ENCODE data around the gene MAST1. TPM values are rescaled to one million over a fixed set of nuclear protein-coding genes. Genes with fewer than 3 reads are reported as not detected.
A peak's percentile ranks its signal among the peaks of the same experiment; 100 is the strongest.

MAST1 gene
- 2.5 TPM for polyA plus RNA-seq (2013)

DNA sequence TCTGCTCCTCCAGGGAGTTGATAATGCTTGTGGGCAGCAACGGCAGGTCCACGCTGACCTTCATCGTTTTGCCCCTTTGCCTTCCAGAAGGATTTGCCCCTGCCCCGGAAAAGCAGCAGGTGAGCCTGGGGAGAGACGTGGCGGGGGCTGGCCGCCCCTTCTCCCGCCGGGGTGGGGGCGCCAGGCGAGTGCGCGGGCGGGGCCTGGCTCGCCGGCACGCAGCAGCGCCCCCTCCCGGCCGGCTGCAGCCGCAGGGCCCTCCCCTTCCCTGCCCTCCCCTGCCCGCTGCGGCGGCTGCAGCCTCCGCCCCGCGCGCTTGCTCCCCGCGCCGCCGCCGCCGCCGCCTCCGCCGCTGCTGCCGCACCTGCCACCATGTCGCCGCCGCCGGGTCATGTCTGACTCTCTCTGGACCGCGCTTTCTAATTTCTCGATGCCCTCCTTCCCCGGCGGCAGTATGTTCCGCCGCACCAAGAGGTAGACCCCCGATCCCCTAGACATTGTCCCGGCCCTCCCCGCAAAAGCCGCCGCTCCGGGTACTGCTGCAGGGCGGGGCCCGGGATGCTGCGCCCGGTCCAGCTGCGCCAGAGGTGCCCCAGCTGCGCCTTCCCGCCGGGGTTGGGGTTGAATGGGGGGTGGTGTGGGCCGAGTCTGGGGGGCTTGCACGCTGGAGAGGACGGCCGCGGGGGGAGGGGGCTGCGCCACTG, at the start of gene MAST1:
MAST1 (plus strand) TSS at position 334 of the 704 bp plus-strand sequence; CDS start at position 392, 58 bp downstream.
- peak; percentile 47 to 69 (median 60) for DNase-seq
- peaks cover 0 to 2% (median 0%) of the 10 kb centered on the region in 5 experiments for H3K9me3 ChIP-seq (ENCODE audit: control extremely low read depth in 1 of 5, control insufficient read depth in 4 of 5, insufficient read depth in 2 of 5, low read depth in 1 of 5, low read length in 4 of 5)
- CTCF ChIA-PET = interaction anchor here (0.6 to 2.7 kb wide), 3 partner anchors 9 to 44 kb away, joined by 3 to 13 read pairs (median 3); no protein-coding TSS in a partner anchor
- WGBS (ENCODE audit: insufficient coverage) = under 1% methylated on average over 44 of the region's 69 CpGs
- H3K36me3 ChIP-seq (ENCODE audit: control insufficient read depth in 4 of 4, insufficient read depth in 4 of 4, low read length in 3 of 4) = no peaks in the 10 kb centered on the region
- peaks cover 2 to 38% (median 25%) of the 10 kb centered on the region in 4 experiments for H3K4me1 ChIP-seq (ENCODE audit: control extremely low read depth in 1 of 4, control insufficient read depth in 4 of 4, insufficient read depth in 4 of 4, low read length in 3 of 4)
- H3K4me3 ChIP-seq (ENCODE audit: control insufficient read depth in 1 of 7, extremely low read depth in 1 of 7, insufficient read depth in 4 of 7, low read depth in 2 of 7, low read length in 6 of 7) = peak within 1 kb of the TSS in 5 of 7 experiments; percentile 31 to 72 (median 57)
- POLR2A ChIA-PET = no interaction called here
- H3K27ac ChIP-seq (ENCODE audit: insufficient read depth in 1 of 2, low read depth in 1 of 2, low read length in 2 of 2, poor library complexity in 1 of 2, severe bottlenecking in 2 of 2) = no peak within 1 kb of the TSS
- H3K27me3 ChIP-seq (replicated peaks in 2 of 5; ENCODE audit: control insufficient read depth in 4 of 5, insufficient read depth in 5 of 5, low read length in 4 of 5) = peaks cover 17 to 92% (median 42%) of the 10 kb centered on the region in 5 experiments

DNA sequence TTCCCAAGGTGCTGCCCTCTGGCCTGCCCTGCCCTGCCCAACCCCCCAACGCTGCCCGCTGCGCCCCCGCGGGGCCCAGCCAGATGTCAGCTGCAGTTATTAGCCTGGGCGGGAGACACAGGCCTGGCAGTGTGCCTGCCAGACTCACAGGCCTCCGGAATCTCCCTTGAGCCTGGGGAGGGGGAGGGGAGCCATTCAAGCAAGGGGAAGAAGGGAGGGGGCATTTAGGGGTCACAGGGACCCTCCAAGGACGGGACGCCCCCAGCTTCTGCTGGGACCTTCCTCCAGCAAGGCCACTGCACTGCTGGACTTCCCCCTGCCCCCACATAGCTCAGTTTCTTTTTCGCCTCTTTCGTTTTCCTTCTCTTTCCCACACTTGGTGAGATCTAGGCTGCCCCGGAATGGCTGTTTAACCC, 49.6 kb upstream of the MAST1 start:
- peak in 2 of 3 donors; percentile 84 to 87 for DNase-seq
- Histone ChIP-seq H3K27ac (ENCODE audit: insufficient read depth in 1 of 2, low read depth in 1 of 2, low read length in 2 of 2, poor library complexity in 1 of 2, severe bottlenecking in 2 of 2) (peak overlapping the region; percentile 79 to 96), H3K4me1 (ENCODE audit: control extremely low read depth in 1 of 4, control insufficient read depth in 4 of 4, insufficient read depth in 4 of 4, low read length in 3 of 4) (peaks cover 26 to 78% (median 69%) of the 10 kb centered on the region in 4 experiments), H3K4me3 (ENCODE audit: control insufficient read depth in 1 of 7, extremely low read depth in 1 of 7, insufficient read depth in 4 of 7, low read depth in 2 of 7, low read length in 6 of 7) (peak overlapping the region in 6 of 7 experiments; percentile 54 to 99 (median 82)), H3K9me3 (ENCODE audit: control extremely low read depth in 1 of 5, control insufficient read depth in 4 of 5, insufficient read depth in 2 of 5, low read depth in 1 of 5, low read length in 4 of 5) (no peaks in the 10 kb centered on the region), H3K36me3 (ENCODE audit: control insufficient read depth in 4 of 4, insufficient read depth in 4 of 4, low read length in 3 of 4) (no peaks in the 10 kb centered on the region), H3K27me3 (replicated peaks in 2 of 5; ENCODE audit: control insufficient read depth in 4 of 5, insufficient read depth in 5 of 5, low read length in 4 of 5) (no peaks in the 10 kb centered on the region)
- ChIA-PET CTCF (interaction anchor here (1.1 to 3.5 kb wide), 3 partner anchors 8 to 23 kb away, joined by 3 to 47 read pairs (median 10); no protein-coding TSS in a partner anchor), POLR2A (interaction anchor here (0.6 to 12.0 kb wide), 3 partner anchors 13 to 366 kb away, joined by 3 to 198 read pairs (median 4); partner anchors contain the start of gene HOOK2)
- 0% methylated on average over 5 of the region's 12 CpGs for WGBS (ENCODE audit: insufficient coverage)

DNA sequence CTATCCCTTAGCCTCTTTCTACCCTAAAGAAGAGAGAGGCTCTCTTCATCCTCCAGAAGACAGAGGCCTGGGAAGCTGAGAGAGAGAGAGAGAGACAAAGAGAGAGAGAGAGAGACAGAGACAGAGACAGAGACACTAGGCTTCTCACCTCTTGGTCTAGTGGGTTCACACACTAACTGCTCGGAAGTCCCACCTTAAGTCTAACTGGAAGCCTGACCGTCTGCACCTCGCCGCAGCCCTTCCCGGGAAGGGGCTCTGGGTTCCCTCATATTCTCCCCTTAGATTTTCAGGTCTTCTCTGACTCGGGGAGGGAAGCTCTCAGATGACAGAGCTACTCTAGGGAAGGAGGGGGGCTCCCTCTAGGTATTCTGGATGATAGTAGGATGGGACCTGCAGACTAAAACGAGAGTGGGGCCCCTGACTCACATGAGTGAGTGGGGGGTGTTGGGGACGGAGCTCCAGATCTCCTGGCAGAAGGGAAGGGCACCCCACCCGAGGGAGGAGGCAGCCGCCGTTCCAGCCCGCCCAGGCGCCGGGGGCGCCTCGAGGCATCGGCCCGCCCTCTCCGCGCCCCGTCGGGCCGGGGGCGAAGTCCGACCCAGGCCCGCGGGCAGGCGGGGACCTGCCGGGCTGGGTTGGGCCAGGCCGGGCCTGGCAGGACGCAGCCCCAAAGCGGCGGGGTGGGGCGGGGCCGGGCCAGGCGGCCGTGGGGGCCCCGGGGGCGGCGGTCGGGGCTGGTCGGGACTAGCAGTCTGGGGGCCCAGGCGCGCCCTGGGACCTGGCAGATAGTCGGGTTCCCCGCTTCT, 49.0 kb upstream of the MAST1 start:
- Histone ChIP-seq H3K36me3 (ENCODE audit: control insufficient read depth in 4 of 4, insufficient read depth in 4 of 4, low read length in 3 of 4) (no peaks in the 10 kb centered on the region), H3K4me3 (ENCODE audit: control insufficient read depth in 1 of 7, extremely low read depth in 1 of 7, insufficient read depth in 4 of 7, low read depth in 2 of 7, low read length in 6 of 7) (peak overlapping the region; percentile 36 to 99 (median 93)), H3K4me1 (ENCODE audit: control extremely low read depth in 1 of 4, control insufficient read depth in 4 of 4, insufficient read depth in 4 of 4, low read length in 3 of 4) (peaks cover 24 to 78% (median 68%) of the 10 kb centered on the region in 4 experiments), H3K27ac (ENCODE audit: insufficient read depth in 1 of 2, low read depth in 1 of 2, low read length in 2 of 2, poor library complexity in 1 of 2, severe bottlenecking in 2 of 2) (peak overlapping the region; percentile 79 to 96), H3K9me3 (ENCODE audit: control extremely low read depth in 1 of 5, control insufficient read depth in 4 of 5, insufficient read depth in 2 of 5, low read depth in 1 of 5, low read length in 4 of 5) (no peaks in the 10 kb centered on the region), H3K27me3 (replicated peaks in 2 of 5; ENCODE audit: control insufficient read depth in 4 of 5, insufficient read depth in 5 of 5, low read length in 4 of 5) (no peaks in the 10 kb centered on the region)
- ChIA-PET CTCF (interaction anchor here (3.5 kb wide), 1 partner anchor 11 kb away, joined by 47 read pairs; no protein-coding TSS in a partner anchor), POLR2A (interaction anchor here (0.6 to 12.0 kb wide), 3 partner anchors 13 to 366 kb away, joined by 3 to 198 read pairs (median 4); partner anchors contain the start of gene HOOK2)
- DNase-seq = peak in 2 of 3 donors; percentile 48 to 59
- WGBS (ENCODE audit: insufficient coverage) = under 1% methylated on average over 42 of the region's 46 CpGs

DNA sequence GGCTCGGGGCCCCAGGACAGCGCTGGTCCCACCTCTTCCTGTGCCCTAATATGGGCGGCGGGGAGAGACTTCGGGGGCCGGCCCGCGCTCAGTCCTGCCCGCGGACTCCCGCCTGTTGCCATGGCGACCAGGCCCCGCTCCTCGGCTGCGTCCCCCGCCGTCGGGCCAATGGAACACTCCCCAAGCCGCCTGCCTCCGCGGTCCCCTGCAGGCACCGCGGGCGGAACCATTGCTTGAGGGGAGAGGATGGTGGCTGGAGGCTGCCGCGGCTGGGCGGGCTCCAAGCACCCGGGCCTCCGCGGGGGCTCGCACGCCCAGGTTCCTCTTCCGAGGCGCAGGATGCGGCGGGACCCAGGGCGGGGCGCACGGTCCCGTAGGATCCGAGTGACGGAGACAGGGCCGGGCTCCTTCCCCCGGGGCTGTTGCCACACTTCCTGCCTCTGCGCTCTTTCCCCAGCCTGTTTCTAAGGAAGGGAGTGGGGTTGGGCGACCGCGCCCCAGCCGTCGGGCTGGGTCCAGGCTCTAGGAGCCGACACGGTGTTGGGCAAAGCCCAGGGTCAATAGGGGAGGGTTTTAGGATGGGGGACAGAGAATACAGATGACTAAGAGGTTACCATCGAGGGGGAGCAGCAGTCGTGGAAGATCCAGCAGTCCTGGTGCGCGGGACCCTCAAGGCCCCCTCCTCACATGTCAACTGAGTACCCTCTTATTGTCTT, 48.3 kb upstream of the MAST1 start:
- Histone ChIP-seq H3K4me3 (ENCODE audit: control insufficient read depth in 1 of 7, extremely low read depth in 1 of 7, insufficient read depth in 4 of 7, low read depth in 2 of 7, low read length in 6 of 7) (peak overlapping the region; percentile 41 to 99 (median 93)), H3K27me3 (replicated peaks in 2 of 5; ENCODE audit: control insufficient read depth in 4 of 5, insufficient read depth in 5 of 5, low read length in 4 of 5) (no peaks in the 10 kb centered on the region), H3K9me3 (ENCODE audit: control extremely low read depth in 1 of 5, control insufficient read depth in 4 of 5, insufficient read depth in 2 of 5, low read depth in 1 of 5, low read length in 4 of 5) (no peaks in the 10 kb centered on the region), H3K4me1 (ENCODE audit: control extremely low read depth in 1 of 4, control insufficient read depth in 4 of 4, insufficient read depth in 4 of 4, low read length in 3 of 4) (peaks cover 19 to 76% (median 66%) of the 10 kb centered on the region in 4 experiments), H3K36me3 (ENCODE audit: control insufficient read depth in 4 of 4, insufficient read depth in 4 of 4, low read length in 3 of 4) (no peaks in the 10 kb centered on the region), H3K27ac (ENCODE audit: insufficient read depth in 1 of 2, low read depth in 1 of 2, low read length in 2 of 2, poor library complexity in 1 of 2, severe bottlenecking in 2 of 2) (peak overlapping the region; percentile 94 to 96)
- POLR2A ChIA-PET = interaction anchor here (0.5 to 12.0 kb wide), 5 partner anchors 7 to 365 kb away, joined by 3 to 198 read pairs (median 4); partner anchors contain the start of gene HOOK2
- CTCF ChIA-PET = interaction anchor here (3.5 to 15.3 kb wide), 2 partner anchors 12 to 21 kb away, joined by 47 to 612 read pairs; partner anchors contain the start of gene HOOK2
- whole genome bisulfite sequencing (ENCODE audit: insufficient coverage) = 0% methylated on average over 48 of the region's 56 CpGs
- peak; percentile 96 to 99 (median 97) for DNase-seq

DNA sequence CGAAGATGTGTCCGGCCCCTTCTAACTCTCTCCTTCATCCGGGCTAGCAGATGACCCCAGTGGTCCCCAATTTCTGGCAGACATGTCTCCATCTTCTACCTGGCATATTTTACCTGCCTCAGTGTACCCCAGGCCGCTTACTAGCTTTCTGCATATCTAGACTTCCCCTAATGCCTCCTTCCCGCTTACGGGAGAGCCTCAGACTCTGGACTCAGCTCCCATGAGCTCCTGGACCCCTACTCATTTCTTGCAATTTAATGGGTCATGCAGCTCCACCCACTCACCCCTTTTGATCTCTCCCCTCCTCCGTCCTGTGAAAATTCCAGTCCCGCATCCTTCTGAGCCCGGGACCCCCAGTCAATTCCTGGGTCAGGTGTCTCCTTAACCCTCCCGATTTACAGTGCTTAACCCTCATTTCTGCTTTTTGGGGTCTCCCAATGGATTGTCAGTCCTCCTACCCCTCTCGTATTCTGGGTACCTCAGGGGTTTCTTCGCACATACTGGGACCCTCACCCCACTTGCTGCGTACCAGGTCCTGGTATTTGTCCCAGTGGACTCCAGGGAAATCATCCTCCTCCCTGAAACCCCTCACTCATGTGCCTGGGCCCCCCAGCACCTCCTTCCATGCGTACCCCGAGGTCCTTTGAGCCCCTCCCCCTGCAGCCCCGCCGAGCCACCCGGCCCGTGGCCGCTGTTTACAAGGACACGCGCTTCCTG, 47.5 kb upstream of the MAST1 start:
- Histone ChIP-seq H3K4me1 (ENCODE audit: control extremely low read depth in 1 of 4, control insufficient read depth in 4 of 4, insufficient read depth in 4 of 4, low read length in 3 of 4) (peaks cover 14 to 71% (median 59%) of the 10 kb centered on the region in 4 experiments), H3K27ac (ENCODE audit: insufficient read depth in 1 of 2, low read depth in 1 of 2, low read length in 2 of 2, poor library complexity in 1 of 2, severe bottlenecking in 2 of 2) (peak overlapping the region; percentile 94 to 96), H3K36me3 (ENCODE audit: control insufficient read depth in 4 of 4, insufficient read depth in 4 of 4, low read length in 3 of 4) (no peaks in the 10 kb centered on the region), H3K9me3 (ENCODE audit: control extremely low read depth in 1 of 5, control insufficient read depth in 4 of 5, insufficient read depth in 2 of 5, low read depth in 1 of 5, low read length in 4 of 5) (no peaks in the 10 kb centered on the region), H3K27me3 (replicated peaks in 2 of 5; ENCODE audit: control insufficient read depth in 4 of 5, insufficient read depth in 5 of 5, low read length in 4 of 5) (no peaks in the 10 kb centered on the region), H3K4me3 (ENCODE audit: control insufficient read depth in 1 of 7, extremely low read depth in 1 of 7, insufficient read depth in 4 of 7, low read depth in 2 of 7, low read length in 6 of 7) (peak overlapping the region; percentile 41 to 99 (median 93))
- ChIA-PET CTCF (interaction anchor here (0.8 to 15.3 kb wide), 4 partner anchors 22 to 143 kb away, joined by 3 to 612 read pairs (median 3); partner anchors contain the start of genes FARSA, FBXW9 and HOOK2), POLR2A (interaction anchor here (0.5 to 12.0 kb wide), 5 partner anchors 8 to 91 kb away, joined by 3 to 198 read pairs (median 3); partner anchors contain the start of gene HOOK2)
- 1% methylated on average over 22 of the region's 22 CpGs for WGBS (ENCODE audit: insufficient coverage)
- DNase-seq = no peak

Measured in common myeloid progenitor, CD34-positive (primary cell).